K562 (cell line): Measurements from ENCODE around the gene YIPF4. TPM values are rescaled to one million over a fixed set of nuclear protein-coding genes. Genes with fewer than 3 reads are reported as not detected.
A peak's percentile ranks its signal among the peaks of the same experiment; 100 is the strongest.

Experiments
- ATF1 ChIP-seq, 2 experiments: fragments of 450-650 bp in 1 of 2; IDR thresholded peaks; 2 replicates each; pipeline ENCODE4 v1.6.1; 2016; ENCODE audit warnings: missing compliant biosample characterization in 1 of 2, missing genetic modification characterization in 1 of 2
- BCOR ChIP-seq: fragments of 450-650 bp; IDR thresholded peaks from 2 replicates; pipeline ENCODE4 v1.6.1; 2016
- BDP1 ChIP-seq: IDR thresholded peaks from 3 replicates; pipeline ENCODE4 v1.6.1; 2011; ENCODE audit not compliant: insufficient read length, insufficient read depth
- BRD9 ChIP-seq: fragments of 450-650 bp; IDR thresholded peaks from 2 replicates; pipeline ENCODE4 v1.6.1; 2018; ENCODE audit warnings: low read depth; ENCODE audit not compliant: partially characterized antibody
- COPS2 ChIP-seq: fragments of 450-650 bp; conservative IDR thresholded peaks from 2 replicates; pipeline ENCODE4 v1.6.1; 2016; ENCODE audit warnings: mild to moderate bottlenecking, moderate library complexity
- CXXC5 ChIP-seq: fragments of 250-450 bp; sonication (Bioruptor Pico); IDR thresholded peaks from 2 replicates; pipeline ENCODE4 v1.8.0; 2022; ENCODE audit warnings: inconsistent platforms, mild to moderate bottlenecking, moderate library complexity
- EP400 ChIP-seq: fragments of 450-650 bp; IDR thresholded peaks from 2 replicates; pipeline ENCODE4 v1.6.1; 2017; ENCODE audit warnings: antibody characterized with exemption, mild to moderate bottlenecking, moderate library complexity
- ERF ChIP-seq: fragments of 450-650 bp; formaldehyde crosslinking; IDR thresholded peaks from 2 replicates; pipeline ENCODE4 v1.4.0; 2020; ENCODE audit warnings: mild to moderate bottlenecking, mixed read lengths
- NFE2 ChIP-seq: IDR thresholded peaks from 2 replicates; pipeline ENCODE4 v1.6.1; 2014; ENCODE audit warnings: antibody characterized with exemption, low read depth
- NFE2L1 ChIP-seq: fragments of 450-650 bp; IDR thresholded peaks from 2 replicates; pipeline ENCODE4 v1.6.1; 2016; ENCODE audit warnings: missing genetic modification characterization, low read depth, mild to moderate bottlenecking, missing compliant biosample characterization, moderate library complexity, borderline replicate concordance
- POLR2AphosphoS5 ChIP-seq: IDR thresholded peaks from 2 replicates; pipeline ENCODE4 v1.6.1; 2011; ENCODE audit warnings: mild to moderate bottlenecking, low read depth, low read length, moderate library complexity; ENCODE audit not compliant: control insufficient read depth, insufficient read depth
- SAP30 ChIP-seq: fragments of 200-600 bp; sonication (generic); IDR thresholded peaks from 2 replicates; pipeline ENCODE4 v1.6.1; 2012; ENCODE audit warnings: borderline replicate concordance, low read depth, mild to moderate bottlenecking, moderate library complexity, low read length, control low read depth, inconsistent platforms; ENCODE audit not compliant: insufficient read depth, poor library complexity, severe bottlenecking
- SNIP1 ChIP-seq: fragments of 450-650 bp; IDR thresholded peaks from 2 replicates; pipeline ENCODE4 v1.7.1; 2017; ENCODE audit warnings: low read depth, mild to moderate bottlenecking
- SOX6 ChIP-seq: fragments of 450-650 bp; IDR thresholded peaks from 2 replicates; pipeline ENCODE4 v1.6.1; 2014; ENCODE audit warnings: mild to moderate bottlenecking
- SP1 ChIP-seq: sonication (generic); formaldehyde crosslinking; IDR thresholded peaks from 2 replicates; pipeline ENCODE4 v1.8.1; 2022; ENCODE audit warnings: mild to moderate bottlenecking, missing genetic modification reagents
- STAT6 ChIP-seq: sonication (generic); formaldehyde crosslinking; IDR thresholded peaks from 2 replicates; pipeline ENCODE4 v1.8.1; 2023; ENCODE audit warnings: mild to moderate bottlenecking, missing genetic modification reagents
- TAF15 ChIP-seq: fragments of 200-400 bp; formaldehyde crosslinking; IDR thresholded peaks from 2 replicates; pipeline ENCODE4 v1.6.1; 2017; ENCODE audit warnings: mild to moderate bottlenecking, low read depth, low read length, moderate library complexity
- ZBTB43 ChIP-seq: sonication (generic); formaldehyde crosslinking; IDR thresholded peaks from 2 replicates; pipeline ENCODE4 v1.8.0; 2023; ENCODE audit warnings: mild to moderate bottlenecking, missing genetic modification reagents
- ZNF146 ChIP-seq: IDR thresholded peaks from one replicate; pipeline ENCODE4 v1.6.1; 2018; ENCODE audit warnings: missing compliant biosample characterization; ENCODE audit not compliant: unreplicated experiment
- ZNF280B ChIP-seq: fragments of 250-450 bp; sonication (Bioruptor Pico); IDR thresholded peaks from 2 replicates; pipeline ENCODE4 v1.5.1; 2021; ENCODE audit warnings: mild to moderate bottlenecking
- ZNF644 ChIP-seq: fragments of 200-800 bp; sonication (Bioruptor generic); IDR thresholded peaks from 2 replicates; pipeline ENCODE4 v1.6.1; 2016; ENCODE audit warnings: low read depth, missing genetic modification characterization, missing compliant biosample characterization
- polyA plus RNA-seq, 8 experiments: library from polyadenylated mRNA; depleted of rRNA in 4 of 8; stranded (reverse) in 5 of 8; unstranded in 3 of 8; fragments of >200 nt; fragmentation: Nextera tagmentation in 2 of 8; fragmentation: Illumina TruSeq in 1 of 8; extraction: Ambion mirVana in 2 of 8; extraction: Trizol in 1 of 8; gene quantifications; 2 replicates each; pipeline versions ENCODE4 v1.2.1 to v1.2.3, GENCODE V29; 2011 to 2014; ENCODE audit warnings: inconsistent platforms in 1 of 8, missing spikeins in 1 of 8
- total RNA-seq, 7 experiments: library from RNA; depleted of rRNA in 6 of 7; stranded (reverse); fragments of >200 nt in 6 of 7; fragmentation: Illumina TruSeq in 2 of 7; extraction: Trizol in 2 of 7; gene quantifications; 2 replicates each; pipeline versions ENCODE4 v1.2.1 to v1.2.3, GENCODE V29; 2011 to 2021; ENCODE audit warnings: low replicate concordance in 1 of 7

The YIPF4 gene
- total and polyA plus RNA-seq, 9 of the 15 experiments (the other 6 are each of a cell fraction or from before 2014, with no cell fraction given) = 4.9 to 46.9 (median 17.5) TPM

GRCh38 chr2:32357318-32358110, 79.8 kb downstream of the YIPF4 start (continued):
- no peak for TF ChIP-seq STAT6 (CRISPR knock-in tag)
- no peak for TF ChIP-seq COPS2
- no peak for TF ChIP-seq ZNF280B (CRISPR knock-in tag)
- TF ChIP-seq CXXC5 (CRISPR knock-in tag) = no peak
- no peak for TF ChIP-seq BDP1
- TF ChIP-seq ZBTB43 (CRISPR knock-in tag) = 0 out of 2 replicates have a peak, but pooled peaks have one; percentile 23
- TF ChIP-seq NFE2L1 = no peak
- no peak for TF ChIP-seq EP400
- no peak for TF ChIP-seq NFE2
- TF ChIP-seq BRD9 = peak; percentile 47
- no peak for TF ChIP-seq SOX6
- TF ChIP-seq SNIP1 = no peak
- no peak for TF ChIP-seq ZNF644 (tag)
- TF ChIP-seq ATF1 (CRISPR knock-in tag; IDR thresholded peaks at IDR 0.05) = no peak
- TF ChIP-seq ATF1 (tag; IDR thresholded peaks at IDR 0.05) = no peak
- peak; percentile 23; the same call in 1 of the 2 replicates for TF ChIP-seq SP1 (CRISPR knock-in tag)
- no peak; the same call in 1 of the 2 replicates for TF ChIP-seq POLR2AphosphoS5
- TF ChIP-seq BCOR = no peak
- peak; percentile 59 for TF ChIP-seq SAP30
- TF ChIP-seq ERF (CRISPR knock-in tag) = peak; percentile 79; the same call in 1 of the 2 replicates
- TF ChIP-seq TAF15 = no peak
- TF ChIP-seq ZNF146 (CRISPR knock-in tag) = peak; percentile 13
